GM18909 (cell line): Measurements from ENCODE around the gene KANSL3.

ENCODE experiments used
- ATAC-seq: cut with Tn5 transposase; IDR thresholded peaks from one replicate; pipeline ENCODE4 v1.9.1; 2021; ENCODE audit warnings: mild to moderate bottlenecking; ENCODE audit not compliant: unreplicated experiment, poor library complexity

The KANSL3 gene

DNA sequence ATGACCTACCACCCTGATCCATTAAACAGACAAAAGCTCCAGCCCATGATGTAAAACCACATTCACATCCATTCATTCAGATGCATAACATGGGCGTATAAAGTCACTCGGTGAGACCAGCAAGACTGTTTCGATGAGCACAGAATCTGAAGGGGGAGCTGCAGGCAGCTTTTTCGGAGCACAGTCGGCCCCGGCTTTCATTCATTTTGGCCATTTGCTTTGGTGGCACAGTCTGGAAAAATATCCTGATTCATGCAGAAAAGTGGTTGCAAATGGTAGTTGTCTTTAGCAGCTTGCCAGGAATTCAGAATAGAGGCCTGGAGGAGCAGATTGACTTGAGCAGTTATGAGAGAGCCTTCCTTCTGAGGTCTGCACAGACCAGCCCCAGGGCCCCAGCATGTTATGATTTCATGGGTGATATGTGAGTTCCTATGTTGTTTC, 90.4 kb downstream of the KANSL3 start:
- no peak for ATAC-seq

- ATAC-seq = no peak
These were observed 90.9 kb downstream of the KANSL3 start for GRCh38 chr2:96547203-96547641.

- no peak for ATAC-seq
These were observed 91.3 kb downstream of the KANSL3 start for GRCh38 chr2:96546797-96547196.

DNA sequence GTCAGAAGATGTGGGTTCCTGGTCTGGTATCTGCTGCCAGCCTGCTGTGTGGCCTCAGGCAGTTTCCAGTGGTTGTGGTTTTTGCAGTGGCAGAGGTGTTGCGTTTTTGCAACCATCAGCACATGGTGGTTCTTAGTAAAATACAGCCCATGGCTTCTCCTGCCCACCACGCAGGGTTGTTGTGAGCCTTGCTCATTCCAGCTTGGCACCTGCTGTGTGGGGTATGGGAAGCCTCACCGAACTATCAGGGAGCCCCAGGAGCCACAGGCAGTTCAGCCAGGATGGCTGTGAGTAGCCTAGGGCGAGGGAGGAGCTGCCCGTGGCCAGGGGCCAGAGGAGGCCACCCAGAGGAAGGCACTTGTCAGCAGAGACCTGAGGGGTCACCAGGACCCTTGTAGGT, 91.8 kb downstream of the KANSL3 start:
- ATAC-seq = no peak
